Measurements from ENCODE around the gene WWOX. TPM values are rescaled to one million over a fixed set of nuclear protein-coding genes. Genes with fewer than 3 reads are reported as not detected.

Gene WWOX
- total RNA-seq, 1 donor from 2014 or later: 7.3 TPM

GRCh38 chr16:78113258-78113657, 13.8 kb downstream of the WWOX start:
- no peak overlapping the region for H3K27ac Mint-ChIP-seq (ENCODE audit: unreplicated experiment)
- no peak overlapping the region for H3K4me3 ChIP-seq (ENCODE audit: insufficient read depth, low read depth, low read length)
- H3K9ac ChIP-seq (ENCODE audit: low read length): no peak overlapping the region
- no peaks in the 10 kb centered on the region for H3K9me3 ChIP-seq (ENCODE audit: insufficient read depth, low read depth, low read length)
- H2AFZ ChIP-seq (ENCODE audit: low read depth, low read length): no peak overlapping the region
- H4K20me1 ChIP-seq (ENCODE audit: insufficient read depth, low read length): no peaks in the 10 kb centered on the region
- TF ChIP-seq, protein P1, sequence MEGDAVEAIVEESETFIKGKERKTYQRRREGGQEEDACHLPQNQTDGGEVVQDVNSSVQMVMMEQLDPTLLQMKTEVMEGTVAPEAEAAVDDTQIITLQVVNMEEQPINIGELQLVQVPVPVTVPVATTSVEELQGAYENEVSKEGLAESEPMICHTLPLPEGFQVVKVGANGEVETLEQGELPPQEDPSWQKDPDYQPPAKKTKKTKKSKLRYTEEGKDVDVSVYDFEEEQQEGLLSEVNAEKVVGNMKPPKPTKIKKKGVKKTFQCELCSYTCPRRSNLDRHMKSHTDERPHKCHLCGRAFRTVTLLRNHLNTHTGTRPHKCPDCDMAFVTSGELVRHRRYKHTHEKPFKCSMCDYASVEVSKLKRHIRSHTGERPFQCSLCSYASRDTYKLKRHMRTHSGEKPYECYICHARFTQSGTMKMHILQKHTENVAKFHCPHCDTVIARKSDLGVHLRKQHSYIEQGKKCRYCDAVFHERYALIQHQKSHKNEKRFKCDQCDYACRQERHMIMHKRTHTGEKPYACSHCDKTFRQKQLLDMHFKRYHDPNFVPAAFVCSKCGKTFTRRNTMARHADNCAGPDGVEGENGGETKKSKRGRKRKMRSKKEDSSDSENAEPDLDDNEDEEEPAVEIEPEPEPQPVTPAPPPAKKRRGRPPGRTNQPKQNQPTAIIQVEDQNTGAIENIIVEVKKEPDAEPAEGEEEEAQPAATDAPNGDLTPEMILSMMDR (IDR thresholded peaks at IDR 0.05; ENCODE audit: insufficient read depth, low read depth, low read length): no peak
- no peak for TF ChIP-seq EZH2 (IDR thresholded peaks at IDR 0.05; ENCODE audit: insufficient read depth, low read length)
- no peak overlapping the region for H3K27ac ChIP-seq (ENCODE audit: low read depth, low read length)
- FAIRE-seq (no peak), DNase-seq (ENCODE audit: low read depth) (no peak)
- no peak overlapping the region for H3K4me3 Mint-ChIP-seq (ENCODE audit: unreplicated experiment)
- H3K9me3 Mint-ChIP-seq (ENCODE audit: unreplicated experiment): no peaks in the 10 kb centered on the region
- no peak overlapping the region for H3K4me2 ChIP-seq (ENCODE audit: low read length)
- H3K36me3 ChIP-seq (ENCODE audit: insufficient read depth, low read length): no peaks in the 10 kb centered on the region
- H3K79me2 ChIP-seq (ENCODE audit: insufficient read depth, low read length): no peaks in the 10 kb centered on the region
- H3K27me3 Mint-ChIP-seq (ENCODE audit: low read depth, unreplicated experiment): no peaks in the 10 kb centered on the region
- H3K27me3 ChIP-seq (ENCODE audit: insufficient read depth, low read length): no peaks in the 10 kb centered on the region
- no peaks in the 10 kb centered on the region for H3K36me3 Mint-ChIP-seq (ENCODE audit: low read depth, unreplicated experiment)
- H3K4me1 ChIP-seq (ENCODE audit: insufficient read depth, low read length): no peaks in the 10 kb centered on the region
- H3K4me1 Mint-ChIP-seq (ENCODE audit: low read depth, unreplicated experiment): no peaks in the 10 kb centered on the region

GRCh38 chr16:78115659-78116058, 16.2 kb downstream of the WWOX start:
- TF ChIP-seq, protein P1 (IDR thresholded peaks at IDR 0.05; ENCODE audit: insufficient read depth, low read depth, low read length): no peak
- TF ChIP-seq EZH2 (IDR thresholded peaks at IDR 0.05; ENCODE audit: insufficient read depth, low read length): no peak
- Mint-ChIP-seq H3K36me3 (ENCODE audit: low read depth, unreplicated experiment) (no peaks in the 10 kb centered on the region), H3K27ac (ENCODE audit: unreplicated experiment) (no peak overlapping the region), H3K9me3 (ENCODE audit: unreplicated experiment) (no peaks in the 10 kb centered on the region), H3K4me3 (ENCODE audit: unreplicated experiment) (no peak overlapping the region), H3K27me3 (ENCODE audit: low read depth, unreplicated experiment) (no peaks in the 10 kb centered on the region), H3K4me1 (ENCODE audit: low read depth, unreplicated experiment) (no peaks in the 10 kb centered on the region)
- Histone ChIP-seq H3K79me2 (ENCODE audit: insufficient read depth, low read length) (no peaks in the 10 kb centered on the region), H3K9ac (ENCODE audit: low read length) (no peak overlapping the region), H3K4me3 (ENCODE audit: insufficient read depth, low read depth, low read length) (no peak overlapping the region), H3K36me3 (ENCODE audit: insufficient read depth, low read length) (no peaks in the 10 kb centered on the region), H4K20me1 (ENCODE audit: insufficient read depth, low read length) (no peaks in the 10 kb centered on the region), H3K27me3 (ENCODE audit: insufficient read depth, low read length) (no peaks in the 10 kb centered on the region), H3K4me1 (ENCODE audit: insufficient read depth, low read length) (no peaks in the 10 kb centered on the region), H2AFZ (ENCODE audit: low read depth, low read length) (no peak overlapping the region), H3K27ac (ENCODE audit: low read depth, low read length) (no peak overlapping the region), H3K9me3 (ENCODE audit: insufficient read depth, low read depth, low read length) (no peaks in the 10 kb centered on the region), H3K4me2 (ENCODE audit: low read length) (no peak overlapping the region)
- no peak for FAIRE-seq
- no peak for DNase-seq (ENCODE audit: low read depth)

DNA sequence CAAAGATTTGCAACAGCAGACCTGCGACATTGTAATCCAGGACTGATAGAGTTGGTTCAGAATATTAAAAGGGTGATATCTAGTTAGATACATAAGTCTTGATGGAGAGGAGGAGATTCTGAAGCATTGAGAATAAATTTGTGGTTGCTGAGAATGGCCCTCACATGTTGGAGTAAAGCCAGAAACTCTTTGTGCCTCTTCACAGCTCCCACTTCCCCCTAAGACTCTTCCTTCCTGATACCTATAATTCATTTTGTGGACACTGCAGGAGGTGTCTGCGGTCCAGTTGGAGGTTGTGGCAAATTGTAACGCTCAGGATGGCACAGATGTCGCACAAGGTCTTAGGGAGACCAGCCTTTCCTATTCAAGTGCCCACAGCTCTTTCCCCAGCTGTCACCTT, 17.5 kb downstream of the WWOX start:
- Histone ChIP-seq H2AFZ (ENCODE audit: low read depth, low read length) (no peak overlapping the region), H3K36me3 (ENCODE audit: insufficient read depth, low read length) (no peaks in the 10 kb centered on the region), H3K79me2 (ENCODE audit: insufficient read depth, low read length) (no peaks in the 10 kb centered on the region), H3K4me3 (ENCODE audit: insufficient read depth, low read depth, low read length) (no peak overlapping the region), H3K4me2 (ENCODE audit: low read length) (no peak overlapping the region), H3K27ac (ENCODE audit: low read depth, low read length) (no peak overlapping the region), H4K20me1 (ENCODE audit: insufficient read depth, low read length) (no peaks in the 10 kb centered on the region), H3K4me1 (ENCODE audit: insufficient read depth, low read length) (no peaks in the 10 kb centered on the region), H3K27me3 (ENCODE audit: insufficient read depth, low read length) (no peaks in the 10 kb centered on the region), H3K9ac (ENCODE audit: low read length) (no peak overlapping the region), H3K9me3 (ENCODE audit: insufficient read depth, low read depth, low read length) (no peaks in the 10 kb centered on the region)
- no peaks in the 10 kb centered on the region for H3K4me1 Mint-ChIP-seq (ENCODE audit: low read depth, unreplicated experiment)
- TF ChIP-seq EZH2 (IDR thresholded peaks at IDR 0.05; ENCODE audit: insufficient read depth, low read length): no peak
- TF ChIP-seq, protein P1 (IDR thresholded peaks at IDR 0.05; ENCODE audit: insufficient read depth, low read depth, low read length): no peak
- H3K9me3 Mint-ChIP-seq (ENCODE audit: unreplicated experiment): no peaks in the 10 kb centered on the region
- no peak overlapping the region for H3K4me3 Mint-ChIP-seq (ENCODE audit: unreplicated experiment)
- FAIRE-seq (no peak), DNase-seq (ENCODE audit: low read depth) (no peak)
- no peaks in the 10 kb centered on the region for H3K36me3 Mint-ChIP-seq (ENCODE audit: low read depth, unreplicated experiment)
- H3K27me3 Mint-ChIP-seq (ENCODE audit: low read depth, unreplicated experiment): no peaks in the 10 kb centered on the region
- no peak overlapping the region for H3K27ac Mint-ChIP-seq (ENCODE audit: unreplicated experiment)
